Stimulated activated CD8-positive, alpha-beta memory T cell treated with anti-CD3 and anti-CD28 coated beads, Interleukin-2, amount 100 ng/mL, for 48 hours (primary cell): ENCODE measurements around the gene HS3ST4.

Experiments
- DNase-seq, 2 donors: peaks; one replicate each; pipeline ENCODE4 v3.0.0-alpha.2; 2020; ENCODE audit warnings: low read depth in 2 of 2

Gene HS3ST4

DNA sequence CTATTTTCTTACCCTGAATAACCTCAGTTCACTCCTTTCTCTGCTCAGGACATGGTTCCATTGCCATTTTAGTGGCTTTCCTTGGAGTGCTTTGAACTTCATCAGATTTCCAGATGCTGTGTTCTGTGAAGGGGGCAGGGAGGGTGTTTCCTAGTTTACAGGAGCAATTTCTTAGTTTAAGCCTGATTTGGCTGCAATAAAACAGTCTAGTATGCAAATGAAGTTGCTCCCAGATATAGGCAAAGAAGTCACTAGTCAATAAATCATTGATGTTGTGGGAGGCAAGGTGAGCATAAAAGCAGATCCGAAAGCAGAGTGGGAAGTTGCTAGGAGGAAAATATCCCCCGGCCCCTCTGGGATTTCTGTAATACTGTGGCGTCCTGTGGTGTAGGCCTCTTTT is 202.3 kb downstream of the HS3ST4 start:
- DNase-seq: no peak

DNA sequence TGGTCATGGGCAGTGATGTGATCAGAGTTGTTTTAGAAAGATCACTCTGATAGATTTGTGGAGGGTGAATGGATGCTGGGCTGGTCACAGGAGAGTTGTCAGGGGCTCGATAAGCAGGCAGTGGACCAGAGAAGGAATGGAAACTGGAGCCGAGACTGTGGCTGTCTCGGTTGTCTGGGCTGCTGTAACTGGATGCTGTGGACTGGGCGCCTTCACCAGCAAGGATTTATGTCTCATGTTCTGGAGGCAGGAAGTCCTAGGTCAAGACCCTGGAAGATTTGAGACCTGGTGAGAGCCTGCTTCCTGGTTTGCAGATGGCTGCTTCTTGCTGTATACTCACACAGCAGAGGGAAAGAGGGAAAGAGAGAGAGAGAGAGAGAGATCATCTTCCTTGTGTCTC is 203.6 kb downstream of the HS3ST4 start:
- DNase-seq: no peak

DNA sequence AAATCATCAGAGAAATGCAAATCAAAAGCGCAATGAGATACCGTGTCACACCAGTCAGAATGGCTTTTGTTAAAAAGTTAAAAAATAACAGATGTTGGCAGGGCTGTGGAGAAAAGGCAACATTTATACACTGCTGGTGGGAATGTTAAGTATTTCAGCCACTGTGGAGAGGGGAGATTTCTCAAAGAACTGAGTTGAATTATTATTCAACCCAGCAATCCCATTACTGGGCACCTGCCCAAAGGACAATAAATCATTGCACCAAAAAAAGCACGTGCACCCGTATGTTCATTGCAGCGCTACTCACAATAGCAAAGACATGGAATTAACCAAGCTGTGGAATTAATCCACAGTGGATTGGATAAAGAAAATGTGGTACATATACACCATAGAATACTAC is 204.7 kb downstream of the HS3ST4 start:
- no peak for DNase-seq

DNA sequence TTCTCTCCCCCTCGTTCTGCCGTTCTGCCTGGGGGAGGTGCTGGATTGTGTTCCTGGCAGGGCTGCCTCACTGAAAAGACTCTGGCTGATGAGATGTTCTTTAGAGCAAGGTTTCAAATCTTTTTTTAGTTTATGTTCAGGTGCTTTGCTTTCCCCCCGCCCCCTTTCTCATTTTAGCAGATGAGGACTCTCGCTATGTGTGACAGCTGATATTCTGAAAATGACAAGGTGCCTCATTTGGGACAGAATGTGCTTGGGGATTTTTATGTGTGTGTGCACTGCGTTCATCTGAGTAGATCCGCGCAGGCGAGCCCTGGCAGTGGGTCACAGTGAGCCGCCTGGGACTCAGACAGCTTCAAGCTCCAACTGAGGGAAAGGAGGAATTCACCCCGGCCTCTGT is 205.9 kb downstream of the HS3ST4 start:
- no peak for DNase-seq

DNA sequence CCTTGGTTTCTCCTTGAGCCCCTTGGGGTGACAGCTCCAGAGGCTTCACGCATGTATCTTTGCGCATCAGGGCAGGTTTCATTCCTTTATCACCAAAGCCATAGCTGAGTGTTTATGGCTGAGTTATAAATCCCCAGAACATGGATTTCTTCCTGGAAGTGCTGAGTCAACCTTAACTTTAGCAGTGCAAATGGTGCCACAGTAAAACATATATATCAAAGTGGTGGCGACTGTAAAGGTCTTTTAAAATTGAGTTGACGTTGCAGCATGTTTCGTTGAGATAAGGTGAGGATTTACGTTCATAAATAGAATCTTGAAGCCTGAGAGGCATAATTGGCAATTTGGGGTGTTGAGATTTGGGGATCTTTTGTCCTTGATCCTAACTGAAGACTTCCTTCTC is 214.1 kb downstream of the HS3ST4 start:
- DNase-seq: no peak

DNA sequence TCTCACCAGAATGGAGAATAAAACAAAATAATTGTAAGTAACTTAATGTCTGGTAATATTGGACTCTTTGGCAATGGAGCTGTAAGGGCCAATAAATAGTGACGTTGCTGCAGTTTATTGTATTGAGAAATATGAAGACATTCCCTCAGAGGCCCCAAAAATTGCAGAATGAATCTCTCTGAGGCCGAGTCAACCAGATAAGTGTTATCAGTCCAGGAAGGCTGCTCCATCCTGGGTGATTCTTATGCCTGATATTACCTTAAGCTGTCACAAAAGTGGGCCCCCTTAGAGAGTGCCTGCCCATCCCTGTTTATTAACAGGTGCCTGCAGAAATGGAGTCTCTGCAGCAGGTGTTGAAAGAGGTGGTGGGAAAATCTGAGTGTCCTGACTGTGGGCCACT is 219.2 kb downstream of the HS3ST4 start:
- no peak for DNase-seq

DNA sequence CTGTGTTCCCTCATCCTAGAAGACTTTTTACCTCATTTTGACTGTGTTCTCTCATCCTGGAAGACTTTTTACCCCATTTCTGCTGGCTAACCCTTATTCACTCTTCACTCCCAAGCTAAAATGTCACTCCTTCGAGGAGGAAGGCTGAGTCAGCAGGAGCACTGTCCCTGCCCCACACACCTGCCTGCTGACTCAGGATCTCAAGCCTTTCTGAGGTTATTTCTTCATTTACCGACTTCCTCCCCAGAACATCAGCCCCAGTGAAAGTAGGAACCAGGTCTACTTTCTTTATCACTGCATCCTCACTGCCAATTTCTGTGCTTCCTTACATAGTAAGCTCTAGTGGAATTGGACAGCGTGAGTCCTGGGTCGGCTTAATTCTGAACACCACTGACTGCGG is 220.6 kb downstream of the HS3ST4 start:
- DNase-seq: no peak

DNA sequence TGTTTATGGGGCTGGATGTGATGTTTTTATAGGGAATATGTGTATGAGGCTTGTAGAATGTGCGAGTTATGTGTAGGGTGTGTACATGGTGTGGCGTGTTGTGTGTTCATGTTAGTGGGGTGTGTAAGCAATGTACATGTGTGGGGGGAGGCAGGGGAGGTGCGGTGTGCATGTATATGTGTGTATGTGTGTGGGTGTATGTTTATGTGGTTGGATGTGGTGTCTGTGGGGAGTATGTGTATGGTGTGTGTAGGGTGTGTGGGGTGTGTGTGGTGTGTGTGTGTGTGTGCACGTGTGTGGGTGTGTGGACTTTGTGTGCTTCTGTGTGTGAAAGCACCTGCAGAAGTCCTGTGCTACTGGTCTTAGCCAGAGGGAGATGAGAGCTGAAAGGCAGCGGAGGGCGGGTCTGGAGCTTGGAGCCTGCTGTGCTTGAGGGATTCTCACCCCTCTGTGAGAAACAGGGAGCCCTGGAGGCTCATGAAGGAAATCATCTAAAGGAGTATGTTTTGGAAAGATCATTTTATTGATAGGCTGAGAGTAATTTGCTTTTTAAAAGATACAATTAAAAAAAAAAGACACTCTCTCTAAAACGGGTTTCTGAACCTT is 222.7 kb downstream of the HS3ST4 start:
- no peak for DNase-seq

DNA sequence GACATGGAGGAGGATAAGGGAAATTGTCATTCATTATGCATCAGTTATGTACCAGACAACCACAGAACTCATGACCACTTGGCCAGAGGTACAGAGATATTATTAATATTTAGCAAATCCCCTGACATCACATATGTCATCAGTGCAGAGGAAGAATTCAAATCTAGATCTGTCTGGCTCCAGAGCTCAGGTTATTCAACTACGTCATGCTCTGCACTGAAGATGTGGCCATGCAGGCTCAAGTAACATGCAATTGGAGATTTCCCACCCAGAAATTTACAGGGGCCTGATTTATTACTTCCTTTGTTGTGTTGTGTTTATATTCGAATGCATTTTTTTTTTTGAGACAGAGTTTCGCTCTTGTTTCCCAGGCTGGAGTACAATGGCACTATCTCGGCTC is 224.3 kb downstream of the HS3ST4 start:
- no peak for DNase-seq

DNA sequence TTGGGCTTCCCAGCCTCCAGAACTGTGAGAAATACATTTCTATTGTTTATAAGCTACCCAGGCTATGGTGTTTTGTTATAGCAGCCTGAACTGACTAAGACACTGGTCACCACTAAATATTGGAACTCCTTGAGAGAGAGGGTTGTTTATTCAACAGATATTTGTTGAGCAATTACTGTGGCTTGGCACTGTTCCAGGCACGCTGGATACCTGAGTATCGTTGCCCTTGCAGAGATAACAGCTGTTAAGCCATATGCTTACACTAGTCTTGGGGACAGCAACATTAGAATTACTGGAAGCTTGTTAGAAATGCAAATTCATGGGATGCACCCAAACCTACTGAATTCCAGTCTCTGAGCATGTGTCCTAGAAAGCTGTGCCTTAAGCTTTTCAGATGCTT is 230.7 kb downstream of the HS3ST4 start:
- DNase-seq: no peak

DNA sequence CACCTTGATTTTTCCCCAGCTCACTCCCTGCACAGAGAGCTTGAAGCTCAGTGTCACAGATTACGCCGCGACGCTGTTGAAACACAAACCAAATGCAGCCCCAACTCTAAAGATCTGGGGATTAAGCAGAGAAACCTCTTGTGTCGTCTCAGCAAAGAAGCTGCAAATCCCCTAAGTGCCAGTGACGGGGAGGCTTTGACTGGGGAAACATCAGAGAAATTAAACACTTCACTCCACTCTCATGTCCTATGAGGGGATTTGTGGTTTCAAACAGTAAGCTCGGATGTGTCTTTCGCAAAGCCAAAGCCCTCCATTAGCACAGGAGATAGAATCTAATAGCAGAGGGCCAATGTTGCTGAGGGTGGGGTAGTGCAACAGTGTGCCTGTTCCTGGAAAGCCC is 233.7 kb downstream of the HS3ST4 start:
- no peak for DNase-seq

DNA sequence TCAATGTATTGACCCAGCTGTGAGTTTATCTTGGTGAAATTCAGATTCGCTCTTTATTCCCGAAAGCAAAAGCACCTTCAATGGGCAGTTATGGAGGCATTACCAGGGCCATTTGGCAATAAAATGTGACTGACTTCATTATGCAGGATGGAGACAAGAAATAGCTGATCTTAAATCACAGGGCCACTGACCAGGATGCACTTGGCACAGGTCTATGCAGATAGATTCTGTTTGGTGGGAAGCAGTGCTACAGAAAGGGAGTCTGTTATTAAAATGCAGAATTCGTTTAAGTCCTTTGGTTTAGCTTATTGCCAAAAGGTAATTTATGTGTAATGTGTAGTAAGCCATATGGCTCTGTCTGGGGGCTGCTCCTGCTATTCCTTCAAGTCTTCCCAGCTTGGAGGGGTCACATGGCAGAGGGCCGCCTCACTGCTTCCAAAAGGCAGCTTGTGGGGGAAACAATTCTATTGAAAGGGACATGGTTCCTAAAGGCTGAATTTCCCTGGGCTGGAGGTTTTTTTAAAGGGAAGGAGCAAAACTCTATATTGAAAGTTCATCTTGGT is 239.8 kb downstream of the HS3ST4 start:
- no peak for DNase-seq

DNA sequence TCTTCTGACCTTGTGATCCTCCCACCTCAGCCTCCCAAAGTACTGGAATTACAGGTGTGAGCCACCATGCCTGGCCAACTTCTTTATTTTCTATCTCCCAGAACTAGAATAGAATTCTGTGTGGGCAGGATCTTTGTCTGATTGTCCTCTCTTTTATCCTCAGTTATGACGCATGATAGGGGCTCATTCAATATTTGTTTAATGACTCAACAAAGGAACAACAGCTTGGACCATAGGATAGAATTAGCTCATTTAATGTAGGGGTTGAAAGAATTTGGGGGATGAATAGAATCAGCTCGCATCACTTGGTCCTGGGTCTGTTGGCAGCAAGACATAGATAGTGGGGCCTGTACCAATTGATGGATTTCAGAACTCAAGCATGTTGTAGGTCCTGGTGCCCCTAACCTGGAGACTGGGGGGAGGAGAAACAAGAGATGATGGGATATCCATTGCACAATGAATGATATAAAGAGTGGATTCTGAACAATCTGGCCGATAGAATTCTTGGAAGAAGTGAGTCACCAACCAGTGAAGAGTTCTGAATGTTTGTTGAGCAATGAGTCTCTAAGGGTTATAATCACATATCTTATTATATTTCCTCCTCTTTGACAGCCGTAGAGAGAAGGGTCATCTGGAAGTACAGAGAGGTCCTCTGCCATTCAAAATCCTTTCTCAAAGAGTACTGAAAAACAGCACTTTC is 250.2 kb downstream of the HS3ST4 start:
- DNase-seq: no peak

DNA sequence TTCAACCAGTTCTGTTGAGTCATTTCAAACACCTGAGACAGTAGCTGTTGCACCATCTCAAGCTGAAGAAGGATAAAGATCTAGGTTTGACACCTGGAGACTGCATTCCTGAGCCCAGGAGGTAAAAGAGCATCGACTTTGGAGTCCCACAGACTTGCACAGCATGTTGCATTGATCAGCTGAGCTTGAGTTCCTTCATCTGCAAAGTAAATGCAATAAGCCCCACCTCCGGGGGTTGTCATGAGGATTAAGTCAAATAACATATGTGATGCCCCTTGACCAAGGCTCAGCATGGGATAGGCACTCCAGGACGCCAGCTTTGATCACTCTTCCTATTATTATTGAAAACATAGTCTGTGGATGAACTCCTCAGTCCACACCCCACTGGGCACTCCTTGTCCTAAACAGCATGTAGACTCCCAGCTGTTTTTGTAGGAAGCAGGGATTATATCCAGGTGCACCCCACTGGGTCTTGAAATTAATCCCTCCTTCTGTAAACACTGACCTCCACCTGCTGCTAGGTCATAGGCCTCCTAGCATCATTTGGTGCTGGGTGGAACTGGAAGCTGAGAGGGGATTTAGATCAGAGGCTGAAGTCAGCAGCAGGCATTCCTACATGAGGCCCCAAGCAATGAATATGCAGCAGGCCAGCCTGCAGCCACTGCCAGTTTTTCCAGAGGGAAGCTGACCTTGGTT is 259.0 kb downstream of the HS3ST4 start:
- DNase-seq: no peak

DNA sequence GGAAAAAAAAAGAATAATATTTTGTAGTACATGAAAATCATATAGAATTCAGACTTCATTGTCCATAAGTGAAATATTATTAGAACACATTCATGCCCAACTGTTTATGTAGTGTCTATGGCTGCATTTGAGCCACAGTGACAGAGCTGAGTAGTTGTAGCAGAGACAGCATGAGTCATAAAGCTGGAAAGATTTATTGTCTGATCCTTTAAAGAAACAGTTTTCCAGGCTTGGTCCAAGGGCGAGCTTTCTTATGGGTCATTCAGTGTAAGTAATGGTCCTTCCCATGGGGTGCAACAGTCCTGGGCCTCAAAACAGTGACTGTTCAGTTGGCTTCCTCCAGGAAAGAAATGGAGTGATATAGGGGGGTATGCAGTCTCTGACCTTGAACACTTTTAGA is 260.2 kb downstream of the HS3ST4 start:
- no peak for DNase-seq

DNA sequence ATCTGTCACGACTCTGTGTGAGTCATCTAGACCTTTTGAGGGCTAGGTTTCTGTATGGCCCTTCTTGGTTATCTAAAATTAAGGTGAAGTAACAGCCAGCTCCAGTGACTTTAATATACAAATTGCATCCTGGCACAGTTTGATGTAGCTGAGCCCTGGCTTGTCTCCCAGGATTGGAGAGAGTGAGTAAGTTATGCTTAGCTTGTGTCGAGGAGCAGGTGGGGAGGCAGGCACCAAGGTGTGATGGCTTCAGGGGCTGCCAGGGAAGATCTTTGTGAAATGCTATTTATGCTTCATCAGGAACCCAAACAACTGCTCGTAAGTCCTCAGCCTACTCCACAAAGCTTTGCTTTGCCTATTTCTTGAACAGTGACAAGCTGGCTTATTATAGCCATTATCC is 261.2 kb downstream of the HS3ST4 start:
- no peak for DNase-seq

DNA sequence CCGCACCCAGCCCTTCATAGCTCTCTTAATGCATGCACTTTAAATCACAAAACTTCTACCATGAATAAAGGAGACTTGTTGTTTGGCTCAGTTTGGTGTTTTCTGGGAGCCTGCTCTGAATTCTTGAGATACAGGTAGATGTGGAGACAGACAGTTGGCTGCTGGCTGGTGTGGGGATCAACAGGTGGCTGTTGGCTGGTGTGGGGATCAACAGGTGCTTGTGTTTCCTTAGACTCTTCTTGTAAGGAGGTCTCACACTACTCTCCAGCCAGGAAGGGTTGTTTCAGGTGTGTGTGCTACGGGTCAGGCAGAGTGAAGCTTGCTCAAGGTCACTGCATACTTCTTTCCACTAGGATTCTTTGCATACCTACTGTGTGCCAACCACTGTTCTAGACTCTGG is 265.9 kb downstream of the HS3ST4 start:
- DNase-seq: no peak

DNA sequence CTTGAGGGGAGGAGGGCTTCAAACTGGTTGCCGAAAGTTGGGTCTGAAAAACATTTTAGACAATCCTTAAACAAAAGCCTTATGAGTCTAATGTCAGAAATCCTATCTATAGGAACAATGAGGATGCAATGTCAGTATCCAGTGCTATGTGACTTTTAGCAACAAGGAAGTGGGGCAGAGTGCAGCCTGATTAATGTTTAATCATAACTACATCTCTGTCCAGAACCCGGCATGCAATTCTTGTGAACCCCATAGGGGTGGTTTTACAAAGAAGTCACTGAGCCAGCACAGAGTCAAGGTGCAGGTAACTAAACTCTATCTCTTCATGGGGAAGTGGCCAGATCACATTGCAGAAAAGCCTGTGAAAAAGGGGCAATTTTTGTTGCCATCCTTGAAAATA is 267.5 kb downstream of the HS3ST4 start:
- no peak for DNase-seq

DNA sequence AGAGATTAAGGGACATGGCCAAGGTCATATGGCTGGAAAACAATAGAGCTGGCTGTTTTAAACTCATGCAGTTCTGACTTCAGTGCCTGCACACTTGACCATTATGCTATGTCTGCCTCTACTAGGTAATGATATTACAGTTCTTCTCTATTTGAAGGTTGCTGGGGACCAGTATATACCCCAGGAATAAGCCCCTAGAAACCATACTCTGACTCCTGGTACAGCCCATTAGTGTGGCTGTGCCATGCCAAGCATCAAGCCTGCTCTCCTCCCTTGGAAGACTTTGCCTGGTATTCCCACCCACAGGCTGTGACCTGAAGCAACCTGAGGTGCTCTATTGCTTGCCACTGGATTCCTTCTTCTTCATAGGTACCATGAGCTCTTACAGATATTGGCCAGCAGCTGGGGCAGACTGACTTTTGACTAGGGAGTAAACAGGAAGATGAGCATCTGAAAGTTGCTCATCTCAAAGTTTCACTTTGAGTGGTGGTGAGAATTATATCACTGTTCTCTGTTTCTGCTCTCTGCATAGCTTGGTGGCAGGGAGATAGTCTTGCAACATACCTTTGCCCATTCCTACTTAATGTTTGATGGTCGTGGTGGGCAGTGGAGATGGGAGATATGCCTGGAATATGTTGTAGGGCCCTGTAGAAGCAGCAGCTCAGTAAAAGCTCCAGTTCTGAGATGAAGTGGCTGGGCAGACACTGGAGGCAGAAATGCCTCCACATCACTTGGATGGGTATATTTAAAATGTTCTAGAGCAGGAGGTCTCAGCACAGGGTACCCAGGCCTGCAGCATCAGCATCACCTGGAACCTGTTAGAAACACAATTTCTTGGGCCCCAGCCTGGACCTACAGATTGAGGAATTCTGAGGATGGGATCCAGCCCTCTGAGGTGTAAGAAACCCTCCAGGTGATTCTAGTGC is 274.7 kb downstream of the HS3ST4 start:
- peak in 1 of 2 donors; percentile 0 for DNase-seq

DNA sequence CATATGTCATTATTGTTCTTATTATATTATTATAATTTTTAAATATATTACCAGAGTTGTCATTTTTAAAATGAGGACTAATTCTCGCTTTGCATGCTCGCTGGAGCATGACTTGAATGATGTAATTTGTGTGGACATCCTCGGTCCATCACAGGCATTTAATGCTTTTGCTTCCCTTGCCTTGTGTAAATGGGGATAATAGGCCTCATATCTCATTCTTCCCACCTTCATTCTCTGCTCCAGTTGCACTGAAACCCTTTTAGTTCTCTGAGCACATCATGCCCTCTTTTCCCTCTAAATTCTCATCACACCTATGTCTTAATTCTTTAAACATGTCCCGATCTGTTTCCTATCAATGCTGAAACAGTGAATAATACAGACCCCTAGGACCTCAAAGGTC is 285.4 kb downstream of the HS3ST4 start:
- no peak for DNase-seq

DNA sequence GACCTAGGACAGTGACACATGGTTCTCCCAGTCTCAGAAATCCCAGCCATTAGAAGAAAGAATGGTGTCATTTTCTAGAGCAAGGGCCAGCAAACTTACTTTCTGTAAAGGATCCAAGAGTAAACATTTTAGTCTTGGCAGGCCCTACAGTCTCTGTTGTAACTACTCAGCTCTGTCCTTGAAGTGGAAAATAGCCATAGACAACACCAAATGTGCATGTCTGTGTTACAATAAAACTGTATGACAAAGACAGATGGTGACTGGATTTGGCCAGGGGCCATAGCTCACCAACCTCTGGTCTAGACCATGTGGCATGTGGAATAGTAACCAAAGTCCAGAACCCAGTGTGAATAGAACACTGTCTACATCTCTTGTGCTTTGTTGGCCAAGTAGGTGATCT is 286.5 kb downstream of the HS3ST4 start:
- no peak for DNase-seq

DNA sequence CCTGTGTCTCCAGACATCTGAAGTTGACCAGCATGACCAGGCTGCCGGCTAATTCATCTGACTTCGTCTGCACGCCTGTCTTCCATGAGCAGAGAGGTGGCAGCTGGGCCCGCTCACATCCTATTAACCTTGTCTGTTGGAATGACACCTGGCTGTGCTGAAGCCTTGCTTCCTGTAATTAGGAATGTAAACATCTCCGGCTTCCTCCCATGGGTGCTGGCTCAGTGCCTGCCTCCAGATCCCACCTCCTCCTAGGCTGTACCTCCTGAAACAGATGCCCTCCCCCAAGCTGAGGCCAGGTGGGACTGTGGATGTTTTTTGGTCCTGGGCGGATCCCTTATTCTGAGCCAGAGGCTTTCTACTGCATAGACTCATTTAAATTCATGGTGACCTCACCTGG is 296.3 kb downstream of the HS3ST4 start:
- no peak for DNase-seq
